Mucosa of descending colon (tissue), 3 donors: ENCODE measurements around the gene OSBPL10. TPM values are rescaled to one million over a fixed set of nuclear protein-coding genes. Genes with fewer than 3 reads are reported as not detected.

Experiments
- ATAC-seq: fragments of 200-7000 bp; cut with Tn5 transposase; one replicate; pipeline ENCODE4 v1.9.1; 2020; ENCODE audit warnings: mild to moderate bottlenecking, moderate library complexity
- DNase-seq, 3 donors: peaks; one replicate each; pipeline ENCODE4 v3.0.0-alpha.2; 2020
- H3K36me3 ChIP-seq: fragments of 200-600 bp; one replicate; pipeline ENCODE4 v1.8.0; 2021; ENCODE audit warnings: low read depth, mild to moderate bottlenecking
- H3K4me1 ChIP-seq: fragments of 200-600 bp; one replicate; pipeline ENCODE4 v1.8.0; 2021; ENCODE audit warnings: low read depth, mild to moderate bottlenecking
- H3K4me3 ChIP-seq: fragments of 200-600 bp; one replicate; pipeline ENCODE4 v1.8.0; 2021; ENCODE audit warnings: mild to moderate bottlenecking
- H3K9me3 ChIP-seq: fragments of 200-600 bp; one replicate; pipeline ENCODE4 v1.8.0; 2021; ENCODE audit warnings: mild to moderate bottlenecking
- CTCF ChIP-seq: fragments of 200-600 bp; IDR thresholded peaks from one replicate; pipeline ENCODE4 v1.8.0; 2022; ENCODE audit warnings: antibody characterized with exemption, mild to moderate bottlenecking
- intact Hi-C, 2 donors: fragments of 100-400 bp; cut with DNase I in 1 of 2; cut with micrococcal nuclease in 1 of 2; formaldehyde crosslinking; loops; one replicate each; pipeline versions ENCODE4 v1.11.0 to v1.11.1; 2022; cut with DNase I, micrococcal nuclease
- total RNA-seq, 3 donors: library from RNA; stranded (reverse); fragmentation: NEBNext Ultra II Directional in 2 of 3; extraction: Animal tissue kit (Norgen Biotek cat#: 25700) in 2 of 3; gene quantifications; one replicate each; pipeline versions ENCODE4 v1.2.1 to v1.2.4, GENCODE V29; 2021 to 2023
- donor health status: DM: no; HTN: no; CAD: no; lungs with moderate emphysema.
- donor health status: DM: no; HTN: no; CAD: no.
- donor health status: DM: no; HTN: yes; CAD: no.

The OSBPL10 gene
- total RNA-seq, 3 donors from 2014 or later = 15.7 to 23.9 (median 16.6) TPM

- no peak for DNase-seq
Measured at GRCh38 chr3:31880020-31880419, 101.0 kb downstream of the OSBPL10 start.

DNA sequence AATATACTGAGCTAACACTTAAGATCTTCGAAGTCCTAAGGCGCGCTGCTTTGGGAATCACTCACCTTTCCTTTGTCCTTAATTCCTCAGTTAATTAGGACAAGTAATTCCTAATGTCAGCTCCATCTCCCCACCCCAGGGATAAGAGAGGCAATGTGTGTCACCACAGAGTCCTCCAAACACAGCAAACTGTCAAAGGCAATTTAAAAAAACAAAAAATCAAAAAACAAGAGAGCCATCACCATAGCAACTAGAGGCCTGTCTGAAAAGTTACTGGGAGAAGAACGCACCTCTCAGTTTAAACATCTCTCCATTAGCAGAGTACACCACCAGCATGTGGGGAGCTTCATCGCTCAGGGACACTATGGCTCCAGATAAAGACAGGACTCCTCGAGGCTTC, 101.7 kb downstream of the OSBPL10 start:
- intact Hi-C loops = no loop called here
- no peak for TF ChIP-seq CTCF
- ATAC-seq (no peak), DNase-seq (no peak)
- Histone ChIP-seq H3K9me3 (no peaks in the 10 kb centered on the region), H3K36me3 (no peaks in the 10 kb centered on the region), H3K4me1 (no peaks in the 10 kb centered on the region), H3K4me3 (no peak overlapping the region)

More at GRCh38 chr3:31880020-31880419, 101.0 kb downstream of the OSBPL10 start:
- Histone ChIP-seq H3K36me3 (no peaks in the 10 kb centered on the region), H3K4me3 (no peak overlapping the region), H3K9me3 (no peaks in the 10 kb centered on the region), H3K4me1 (no peaks in the 10 kb centered on the region)
- no peak for ATAC-seq
- no peak for TF ChIP-seq CTCF
- intact Hi-C loops = no loop called here

- H3K36me3 ChIP-seq = no peaks in the 10 kb centered on the region
- no peaks in the 10 kb centered on the region for H3K9me3 ChIP-seq
- no peak overlapping the region for H3K4me3 ChIP-seq
- H3K4me1 ChIP-seq = no peaks in the 10 kb centered on the region
- ATAC-seq = no peak
- no peak for TF ChIP-seq CTCF
- DNase-seq = no peak
- intact Hi-C loops = no loop called here
Measured at GRCh38 chr3:31878231-31878838, 102.7 kb downstream of the OSBPL10 start.

GRCh38 chr3:31876331-31876730, 104.7 kb downstream of the OSBPL10 start:
- intact Hi-C loops = no loop called here
- TF ChIP-seq CTCF = no peak
- DNase-seq (no peak), ATAC-seq (no peak)
- no peaks in the 10 kb centered on the region for H3K4me1 ChIP-seq
- no peaks in the 10 kb centered on the region for H3K9me3 ChIP-seq
- no peaks in the 10 kb centered on the region for H3K36me3 ChIP-seq
- H3K4me3 ChIP-seq = no peak overlapping the region

GRCh38 chr3:31875437-31875836, 105.6 kb downstream of the OSBPL10 start:
- ATAC-seq (no peak), DNase-seq (no peak)
- H3K36me3 ChIP-seq = no peaks in the 10 kb centered on the region
- H3K4me1 ChIP-seq = no peaks in the 10 kb centered on the region
- intact Hi-C loops = no loop called here
- no peak overlapping the region for H3K4me3 ChIP-seq
- no peak for TF ChIP-seq CTCF
- no peaks in the 10 kb centered on the region for H3K9me3 ChIP-seq
